ENCODE results near the gene MYRIP.
"Not testable (repeated sequence)": the region's sequence is repeated elsewhere in the genome, so short reads cannot be mapped to it uniquely, and the experiment has no call there.

The MYRIP gene

GRCh38 chr3:40129510-40129909 lies 320.1 kb downstream of the MYRIP start:
- H3K4me3 Mint-ChIP-seq, result no peak overlapping the region
- H3K4me1 Mint-ChIP-seq, result no peaks in the 10 kb centered on the region
- H3K27me3 Mint-ChIP-seq (ENCODE audit: low read depth), result no peaks in the 10 kb centered on the region
- H3K36me3 Mint-ChIP-seq (ENCODE audit: low read depth), result peaks cover 7% of the 10 kb centered on the region
- no peak overlapping the region for H3K27ac Mint-ChIP-seq
- H3K9me3 Mint-ChIP-seq, result peaks cover 19% of the 10 kb centered on the region
- no peak for TF ChIP-seq CTCF (IDR thresholded peaks at IDR 0.05; ENCODE audit: unreplicated experiment in 3 of 3)

- Mint-ChIP-seq H3K27ac (no peak overlapping the region), H3K4me3 (no peak overlapping the region), H3K9me3 (peaks cover 23% of the 10 kb centered on the region), H3K27me3 (ENCODE audit: low read depth) (no peaks in the 10 kb centered on the region), H3K36me3 (ENCODE audit: low read depth) (peaks cover 7% of the 10 kb centered on the region), H3K4me1 (no peaks in the 10 kb centered on the region)
- TF ChIP-seq CTCF (IDR thresholded peaks at IDR 0.05; ENCODE audit: unreplicated experiment in 3 of 3), result no peak
These were observed 320.6 kb downstream of the MYRIP start for GRCh38 chr3:40129981-40130380.

GRCh38 chr3:40130721-40131120 lies 321.3 kb downstream of the MYRIP start:
- Mint-ChIP-seq H3K4me1 (no peaks in the 10 kb centered on the region), H3K36me3 (ENCODE audit: low read depth) (peaks cover 7% of the 10 kb centered on the region), H3K9me3 (peaks cover 29% of the 10 kb centered on the region), H3K27ac (no peak overlapping the region), H3K27me3 (ENCODE audit: low read depth) (no peaks in the 10 kb centered on the region), H3K4me3 (no peak overlapping the region)
- TF ChIP-seq CTCF (IDR thresholded peaks at IDR 0.05; ENCODE audit: unreplicated experiment in 3 of 3), result no peak

GRCh38 chr3:40133886-40134575 lies 324.6 kb downstream of the MYRIP start:
- not testable (repeated sequence) for H3K27ac Mint-ChIP-seq; H3K4me1 Mint-ChIP-seq; H3K27me3 Mint-ChIP-seq (ENCODE audit: low read depth); H3K36me3 Mint-ChIP-seq (ENCODE audit: low read depth); H3K4me3 Mint-ChIP-seq
- peaks cover 36% of the 10 kb centered on the region for H3K9me3 Mint-ChIP-seq

- Mint-ChIP-seq H3K4me1 (no peaks in the 10 kb centered on the region), H3K9me3 (peaks cover 34% of the 10 kb centered on the region), H3K36me3 (ENCODE audit: low read depth) (peaks cover 7% of the 10 kb centered on the region), H3K4me3 (no peak overlapping the region), H3K27me3 (ENCODE audit: low read depth) (peaks cover 4% of the 10 kb centered on the region), H3K27ac (no peak overlapping the region)
- TF ChIP-seq CTCF (IDR thresholded peaks at IDR 0.05; ENCODE audit: unreplicated experiment in 3 of 3), result no peak
These were observed 328.3 kb downstream of the MYRIP start for GRCh38 chr3:40137591-40138295.

GRCh38 chr3:40143283-40144090 lies 334.1 kb downstream of the MYRIP start:
- H3K4me1 Mint-ChIP-seq, result no peaks in the 10 kb centered on the region
- no peak for TF ChIP-seq CTCF (IDR thresholded peaks at IDR 0.05; ENCODE audit: unreplicated experiment in 3 of 3)
- H3K36me3 Mint-ChIP-seq (ENCODE audit: low read depth), result no peaks in the 10 kb centered on the region
- H3K27ac Mint-ChIP-seq, result no peak overlapping the region
- peaks cover 9% of the 10 kb centered on the region for H3K9me3 Mint-ChIP-seq
- no peak overlapping the region for H3K4me3 Mint-ChIP-seq
- peaks cover 4% of the 10 kb centered on the region for H3K27me3 Mint-ChIP-seq (ENCODE audit: low read depth)
